GM23338 (cell line): Measurements from ENCODE around the gene THADA.

Source experiments
- CREB1 ChIP-seq: fragments of 250-450 bp; sonication (Bioruptor Pico); IDR thresholded peaks from 2 replicates; pipeline ENCODE4 v1.5.0; 2020; ENCODE audit warnings: low read depth, mild to moderate bottlenecking, moderate library complexity
- CTCF ChIP-seq, 2 experiments: fragments of 200-600 bp in 1 of 2; sonication (generic) in 1 of 2; conservative IDR thresholded peaks; 2 replicates each; pipeline versions ENCODE4 v1.5.1 to v1.6.1; 2016 to 2017; ENCODE audit warnings: antibody characterized with exemption in 2 of 2, low read depth in 2 of 2, mild to moderate bottlenecking in 2 of 2, moderate library complexity in 1 of 2
- ETS1 ChIP-seq: IDR thresholded peaks from 2 replicates; pipeline ENCODE4 v1.6.1; 2016; ENCODE audit warnings: antibody characterized with exemption
- EZH2 ChIP-seq: fragments of 200-600 bp; sonication (generic); IDR thresholded peaks from one replicate; pipeline ENCODE4 v1.8.0; 2017; ENCODE audit warnings: antibody characterized with exemption, mild to moderate bottlenecking, low read depth; ENCODE audit not compliant: unreplicated experiment
- EZH2phosphoT487 ChIP-seq: fragments of 200-600 bp; sonication (generic); IDR thresholded peaks from one replicate; pipeline ENCODE4 v1.8.1; 2018; ENCODE audit warnings: antibody characterized with exemption; ENCODE audit not compliant: unreplicated experiment
- JUNB ChIP-seq: IDR thresholded peaks from one replicate; pipeline ENCODE4 v1.6.1; 2016; ENCODE audit warnings: antibody characterized with exemption; ENCODE audit not compliant: unreplicated experiment
- NANOG ChIP-seq: IDR thresholded peaks from 2 replicates; pipeline ENCODE4 v1.6.1; 2016; ENCODE audit warnings: antibody characterized with exemption, borderline replicate concordance
- POLR2AphosphoS5 ChIP-seq: IDR thresholded peaks from 2 replicates; pipeline ENCODE4 v1.6.1; 2016; ENCODE audit warnings: antibody characterized with exemption, low read depth
- REST ChIP-seq: IDR thresholded peaks from one replicate; pipeline ENCODE4 v1.6.1; 2018; ENCODE audit warnings: antibody characterized with exemption; ENCODE audit not compliant: unreplicated experiment
- STAT1 ChIP-seq: IDR thresholded peaks from one replicate; pipeline ENCODE4 v1.6.1; 2016; ENCODE audit warnings: antibody characterized with exemption; ENCODE audit not compliant: unreplicated experiment
- ZNF114 ChIP-seq: fragments of 250-450 bp; sonication (Bioruptor Pico); IDR thresholded peaks from 2 replicates; pipeline ENCODE4 v1.5.0; 2020; ENCODE audit warnings: mild to moderate bottlenecking, moderate library complexity
- ZNF331 ChIP-seq: fragments of 250-450 bp; sonication (Bioruptor Pico); IDR thresholded peaks from 2 replicates; pipeline ENCODE4 v1.5.0; 2020; ENCODE audit warnings: low read depth, mild to moderate bottlenecking, moderate library complexity

GRCh38 chr2:43360137-43360536, 235.7 kb downstream of the THADA start:
- TF ChIP-seq EZH2 = no peak
- no peak for TF ChIP-seq POLR2AphosphoS5
- no peak for TF ChIP-seq CTCF (conservative IDR thresholded peaks at IDR 0.05; ENCODE audit: low read depth in 2 of 2)
- no peak for TF ChIP-seq CREB1
- no peak for TF ChIP-seq EZH2phosphoT487
- TF ChIP-seq REST = no peak
- no peak for TF ChIP-seq NANOG
- TF ChIP-seq ETS1 = no peak
- TF ChIP-seq JUNB = no peak
- no peak for TF ChIP-seq ZNF331 (CRISPR knock-in tag)
- TF ChIP-seq ZNF114 (CRISPR knock-in tag) = no peak
- TF ChIP-seq STAT1 = no peak
